Breast epithelium (tissue), 4 donors: ENCODE results near the gene AP3M1. TPM values are rescaled to one million over a fixed set of nuclear protein-coding genes. Genes with fewer than 3 reads are reported as not detected.

Source experiments
- DNase-seq, 2 donors: peaks; one replicate each; pipeline ENCODE4 v3.0.0-alpha.2; 2019; ENCODE audit warnings: low spot score in 2 of 2
- H3K27ac ChIP-seq, 2 donors: fragments of 200-600 bp; sonication (generic) in 1 of 2; one replicate each; pipeline ENCODE4 v1.5.1; 2016 to 2019; ENCODE audit warnings: mild to moderate bottlenecking in 1 of 2
- H3K27me3 ChIP-seq, 2 donors: fragments of 200-600 bp; sonication (generic) in 1 of 2; one replicate each; pipeline versions ENCODE4 v1.5.1 to v1.6.0; 2017 to 2019; ENCODE audit warnings: control low read depth in 1 of 2, mild to moderate bottlenecking in 1 of 2
- H3K36me3 ChIP-seq: fragments of 200-600 bp; one replicate; pipeline ENCODE4 v1.5.1; 2019
- H3K4me1 ChIP-seq, 2 donors: fragments of 200-600 bp; sonication (generic); one replicate each; pipeline ENCODE4 v1.5.1; 2016 to 2019; ENCODE audit warnings: control low read depth in 1 of 2
- H3K4me3 ChIP-seq, 3 donors: fragments of 200-600 bp; sonication (generic); 1 replicate in 2 of 3; 2 replicates in 1 of 3; pipeline ENCODE4 v1.5.1; 2016 to 2019; ENCODE audit warnings: mild to moderate bottlenecking in 3 of 3, moderate library complexity in 2 of 3
- H3K9me3 ChIP-seq, 2 donors: fragments of 200-600 bp; sonication (generic) in 1 of 2; one replicate each; pipeline ENCODE4 v1.5.1; 2016 to 2019; ENCODE audit warnings: control low read depth in 1 of 2
- CTCF ChIP-seq, 3 donors: fragments of 450-650 bp; IDR thresholded peaks; one replicate each; pipeline ENCODE4 v1.5.1; 2016 to 2017; ENCODE audit warnings: antibody characterized with exemption in 3 of 3, mild to moderate bottlenecking in 3 of 3, moderate library complexity in 3 of 3
- POLR2A ChIP-seq: fragments of 450-650 bp; IDR thresholded peaks from one replicate; pipeline ENCODE4 v1.6.1; 2016; ENCODE audit warnings: antibody characterized with exemption, mild to moderate bottlenecking, moderate library complexity
- POLR2AphosphoS5 ChIP-seq, 3 donors: sonication (generic); formaldehyde crosslinking; IDR thresholded peaks; one replicate each; pipeline ENCODE4 v1.6.1; 2017; ENCODE audit warnings: antibody characterized with exemption in 3 of 3
- intact Hi-C: fragments of 100-400 bp; cut with DNase I; formaldehyde crosslinking; loops from one replicate; pipeline ENCODE4 v1.15.1; 2023; ENCODE audit warnings: low total_unique reads
- total RNA-seq, 3 donors: library from RNA; depleted of rRNA; stranded (reverse); fragments of >200 nt; gene quantifications; one replicate each; pipeline ENCODE4 v1.1.0, GENCODE V29; 2016

Gene AP3M1
- total RNA-seq, 3 donors from 2014 or later = 22.3 to 38.1 (median 23.2) TPM

GRCh38 chr10:74113546-74113945 lies 37.1 kb downstream of the AP3M1 start:
- H3K4me3 ChIP-seq = no peak overlapping the region
- no peaks in the 10 kb centered on the region for H3K9me3 ChIP-seq
- peaks cover 0 to 3% of the 10 kb centered on the region in 2 donors for H3K4me1 ChIP-seq
- no peaks in the 10 kb centered on the region for H3K36me3 ChIP-seq
- DNase-seq = no peak
- TF ChIP-seq CTCF (IDR thresholded peaks at IDR 0.05) = no peak
- TF ChIP-seq POLR2A = no peak
- TF ChIP-seq POLR2AphosphoS5 (IDR thresholded peaks at IDR 0.05) = no peak
- intact Hi-C loops = no loop called here
- peak overlapping the region in 1 of 2 donors; percentile 65 for H3K27ac ChIP-seq
- no peaks in the 10 kb centered on the region for H3K27me3 ChIP-seq

DNA sequence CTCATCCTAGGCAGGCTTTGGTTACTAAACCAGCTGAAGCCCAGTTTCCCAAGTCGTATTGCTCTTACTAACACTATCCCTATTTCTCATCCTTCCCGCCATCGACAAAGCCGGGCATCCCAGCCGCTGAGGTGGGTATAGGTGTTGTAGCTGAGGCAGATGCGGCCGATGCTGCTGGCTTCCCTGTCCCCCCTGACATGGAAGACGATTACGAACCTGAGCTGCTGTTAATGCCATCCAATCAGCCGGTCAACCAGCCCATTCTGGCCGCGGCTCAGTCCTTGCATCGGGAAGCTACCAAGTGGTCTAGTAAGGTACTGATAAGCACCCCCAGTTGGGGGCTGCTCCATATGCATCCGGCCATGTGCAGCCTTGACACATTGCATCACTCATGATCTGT lies 38.8 kb downstream of the AP3M1 start:
- Histone ChIP-seq H3K4me1 (peaks cover 0 to 3% of the 10 kb centered on the region in 2 donors), H3K27ac (no peak overlapping the region), H3K4me3 (no peak overlapping the region), H3K36me3 (no peaks in the 10 kb centered on the region), H3K9me3 (no peaks in the 10 kb centered on the region), H3K27me3 (no peaks in the 10 kb centered on the region)
- no peak for TF ChIP-seq POLR2AphosphoS5 (IDR thresholded peaks at IDR 0.05)
- no peak for TF ChIP-seq POLR2A
- intact Hi-C loops = no loop called here
- DNase-seq = no peak

DNA sequence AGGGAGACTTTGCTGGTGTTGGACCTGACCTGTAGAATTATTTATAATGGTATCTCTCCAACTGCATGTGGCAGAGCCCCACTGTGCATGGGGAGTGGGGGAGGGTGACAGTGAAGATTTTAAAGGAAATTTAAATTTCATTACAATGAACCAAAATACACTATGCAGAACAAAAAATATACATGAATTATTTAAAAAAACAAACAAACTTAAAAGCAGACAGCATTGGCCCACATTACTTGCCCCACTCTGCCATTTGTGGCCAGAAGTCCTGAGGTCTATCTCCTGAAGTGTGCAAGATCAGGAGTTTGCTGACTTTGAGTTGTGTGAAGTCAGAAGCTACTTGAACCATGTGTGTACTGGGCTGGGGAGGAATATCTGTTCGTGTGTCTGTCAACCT lies 40.5 kb downstream of the AP3M1 start:
- DNase-seq = no peak
- no peaks in the 10 kb centered on the region for H3K36me3 ChIP-seq
- no peaks in the 10 kb centered on the region for H3K9me3 ChIP-seq
- no peaks in the 10 kb centered on the region for H3K27me3 ChIP-seq
- intact Hi-C loops = no loop called here
- H3K4me1 ChIP-seq = peaks cover 0 to 3% of the 10 kb centered on the region in 2 donors
- H3K4me3 ChIP-seq = no peak overlapping the region
- H3K27ac ChIP-seq = no peak overlapping the region
- TF ChIP-seq CTCF (IDR thresholded peaks at IDR 0.05) (no peak), POLR2A (no peak), POLR2AphosphoS5 (IDR thresholded peaks at IDR 0.05) (no peak)

DNA sequence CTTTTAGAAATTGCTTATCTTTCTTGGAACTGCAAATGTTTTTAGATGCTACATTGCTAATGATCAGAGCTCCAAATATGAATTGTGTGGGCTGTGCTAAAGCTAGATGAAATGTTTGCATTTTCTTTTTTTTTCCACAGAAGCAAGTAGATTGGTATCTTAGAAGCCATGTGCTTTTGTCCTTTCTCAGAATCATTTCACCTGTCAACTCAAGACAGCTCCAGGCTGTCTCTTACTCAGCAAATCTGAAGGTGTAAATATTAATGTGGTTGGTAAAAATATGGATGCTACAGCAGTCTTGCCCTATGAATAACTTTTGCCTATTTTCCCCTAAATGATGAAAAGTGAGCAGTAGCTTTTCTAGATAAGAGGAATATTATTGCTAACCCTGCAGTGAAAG lies 41.2 kb downstream of the AP3M1 start:
- no peak for DNase-seq
- Histone ChIP-seq H3K9me3 (no peaks in the 10 kb centered on the region), H3K27me3 (no peaks in the 10 kb centered on the region), H3K27ac (no peak overlapping the region), H3K36me3 (peaks cover under 1% of the 10 kb centered on the region), H3K4me3 (no peak overlapping the region), H3K4me1 (peaks cover 0 to 3% of the 10 kb centered on the region in 2 donors)
- intact Hi-C loops = no loop called here
- no peak for TF ChIP-seq CTCF (IDR thresholded peaks at IDR 0.05)
- TF ChIP-seq POLR2AphosphoS5 (IDR thresholded peaks at IDR 0.05) = no peak
- TF ChIP-seq POLR2A = no peak

- Histone ChIP-seq H3K27me3 (no peaks in the 10 kb centered on the region), H3K4me1 (no peaks in the 10 kb centered on the region), H3K27ac (no peak overlapping the region), H3K36me3 (peaks cover 5% of the 10 kb centered on the region), H3K4me3 (no peak overlapping the region), H3K9me3 (no peaks in the 10 kb centered on the region)
- intact Hi-C loops = no loop called here
- no peak for DNase-seq
- no peak for TF ChIP-seq POLR2AphosphoS5 (IDR thresholded peaks at IDR 0.05)
- TF ChIP-seq CTCF (IDR thresholded peaks at IDR 0.05) = no peak
- TF ChIP-seq POLR2A = no peak
Measured at GRCh38 chr10:74107391-74107790, 43.2 kb downstream of the AP3M1 start.

GRCh38 chr10:74104996-74105395 lies 45.6 kb downstream of the AP3M1 start:
- no peaks in the 10 kb centered on the region for H3K27me3 ChIP-seq
- H3K36me3 ChIP-seq = peaks cover 5% of the 10 kb centered on the region
- no peak for DNase-seq
- TF ChIP-seq POLR2AphosphoS5 (IDR thresholded peaks at IDR 0.05) = no peak
- TF ChIP-seq CTCF (IDR thresholded peaks at IDR 0.05) = no peak
- no peak for TF ChIP-seq POLR2A
- H3K9me3 ChIP-seq = no peaks in the 10 kb centered on the region
- H3K4me3 ChIP-seq = no peak overlapping the region
- H3K4me1 ChIP-seq = no peaks in the 10 kb centered on the region
- intact Hi-C loops = no loop called here
- no peak overlapping the region for H3K27ac ChIP-seq
